GM12878 (cell line): Measurements from ENCODE around the gene GPR4. TPM values are rescaled to one million over a fixed set of nuclear protein-coding genes. Genes with fewer than 3 reads are reported as not detected.
A peak's percentile ranks its signal among the peaks of the same experiment; 100 is the strongest.

Source experiments
- ATF7 ChIP-seq: fragments of 450-650 bp; IDR thresholded peaks from 2 replicates; pipeline ENCODE4 v1.6.1; 2016; ENCODE audit warnings: low read depth, mild to moderate bottlenecking
- BACH1 ChIP-seq: fragments of 450-650 bp; IDR thresholded peaks from 2 replicates; pipeline ENCODE4 v1.6.1; 2017; ENCODE audit warnings: mild to moderate bottlenecking, borderline replicate concordance
- BCL11A ChIP-seq: IDR thresholded peaks from 2 replicates; pipeline ENCODE4 v1.6.1; 2011; ENCODE audit warnings: low read depth, low read length
- BHLHE40 ChIP-seq, 2 experiments: fragments of 450-650 bp in 1 of 2; IDR thresholded peaks; 2 replicates each; pipeline ENCODE4 v1.6.1; 2011 to 2017; ENCODE audit warnings: low read depth in 2 of 2, borderline replicate concordance in 1 of 2, improper control_type of control experiment in 1 of 2, low read length in 1 of 2, mild to moderate bottlenecking in 1 of 2
- EP300 ChIP-seq, 2 experiments: fragments of 150-350 bp in 1 of 2; IDR thresholded peaks; 2 replicates each; pipeline ENCODE4 v1.6.1; 2011 to 2012; ENCODE audit warnings: low read depth in 2 of 2, low read length in 2 of 2, borderline replicate concordance in 1 of 2, improper control_type of control experiment in 1 of 2, inconsistent platforms in 1 of 2; ENCODE audit not compliant: control insufficient read depth in 1 of 2
- MEF2B ChIP-seq: fragments of 450-650 bp; IDR thresholded peaks from 2 replicates; pipeline ENCODE4 v1.6.1; 2018; ENCODE audit warnings: mild to moderate bottlenecking, moderate library complexity; ENCODE audit not compliant: partially characterized antibody, poor library complexity, severe bottlenecking
- NFIC ChIP-seq: IDR thresholded peaks from 2 replicates; pipeline ENCODE4 v1.6.1; 2012; ENCODE audit warnings: low read depth, mild to moderate bottlenecking, inconsistent platforms, low read length, moderate library complexity
- NFXL1 ChIP-seq: fragments of 450-650 bp; IDR thresholded peaks from 2 replicates; pipeline ENCODE4 v1.6.1; 2017; ENCODE audit warnings: antibody characterized with exemption, mild to moderate bottlenecking, borderline replicate concordance
- NR2C2 ChIP-seq: IDR thresholded peaks from 2 replicates; pipeline ENCODE4 v1.6.1; 2011; ENCODE audit warnings: borderline replicate concordance, low read depth; ENCODE audit not compliant: control insufficient read depth, insufficient read length
- PAX5 ChIP-seq: IDR thresholded peaks from 2 replicates; pipeline ENCODE4 v1.6.1; 2011; ENCODE audit warnings: low read depth, low read length, borderline replicate concordance
- POLR2A ChIP-seq: IDR thresholded peaks from 2 replicates; pipeline ENCODE4 v1.6.1; 2011; ENCODE audit warnings: low read depth, mild to moderate bottlenecking, low read length
- SMC3 ChIP-seq: IDR thresholded peaks from 2 replicates; pipeline ENCODE4 v1.6.1; 2011; ENCODE audit warnings: low read length, improper control_type of control experiment, borderline replicate concordance
- SPI1 ChIP-seq: IDR thresholded peaks from 2 replicates; pipeline ENCODE4 v1.6.1; 2011; ENCODE audit warnings: low read depth, mild to moderate bottlenecking, low read length, moderate library complexity, borderline replicate concordance; ENCODE audit not compliant: insufficient read depth
- SREBF1 ChIP-seq: IDR thresholded peaks from 2 replicates; pipeline ENCODE4 v1.6.1; 2012; ENCODE audit warnings: mild to moderate bottlenecking, low read length
- TCF12 ChIP-seq: IDR thresholded peaks from 2 replicates; pipeline ENCODE4 v1.6.1; 2011; ENCODE audit warnings: low read depth, mild to moderate bottlenecking, low read length
- YBX1 ChIP-seq: fragments of 450-650 bp; IDR thresholded peaks from 2 replicates; pipeline ENCODE4 v1.6.1; 2016; ENCODE audit warnings: antibody characterized with exemption
- ZNF24 ChIP-seq: fragments of 450-650 bp; IDR thresholded peaks from 2 replicates; pipeline ENCODE4 v1.6.1; 2017; ENCODE audit warnings: antibody characterized with exemption, mild to moderate bottlenecking
- polyA plus RNA-seq, 11 experiments: library from polyadenylated mRNA; depleted of rRNA in 4 of 11; unstranded in 6 of 11; stranded (reverse) in 5 of 11; fragments of >200 nt; fragmentation: Nextera tagmentation in 4 of 11; fragmentation: Illumina TruSeq in 1 of 11; extraction: Ambion mirVana in 4 of 11; extraction: Trizol in 1 of 11; gene quantifications; 1 replicate in 1 of 11; 2 replicates in 10 of 11; pipeline versions ENCODE4 v1.2.1 to v1.2.3, GENCODE V29; 2011 to 2016; ENCODE audit warnings: inconsistent platforms in 2 of 11, missing spikeins in 2 of 11, low read depth in 1 of 11
- total RNA-seq, 4 experiments: library from RNA; depleted of rRNA in 3 of 4; stranded (reverse); fragments of >200 nt in 3 of 4; fragmentation: Illumina TruSeq in 1 of 4; extraction: Trizol in 1 of 4; gene quantifications; 2 replicates each; pipeline versions ENCODE4 v1.2.1 to v1.2.3, GENCODE V29; 2013 to 2021
- TF ChIP-seq, protein P1 (sequence below): IDR thresholded peaks from 2 replicates; pipeline ENCODE4 v1.6.1; 2012; ENCODE audit warnings: low read length, inconsistent platforms
- TF ChIP-seq, protein P2 (sequence below): fragments of 450-650 bp; IDR thresholded peaks from 2 replicates; pipeline ENCODE4 v1.6.1; 2017; ENCODE audit warnings: antibody characterized with exemption, mild to moderate bottlenecking, moderate library complexity
- TF ChIP-seq, protein P3 (sequence below): fragments of 450-650 bp; conservative IDR thresholded peaks from 2 replicates; pipeline ENCODE4 v1.6.1; 2017; ENCODE audit warnings: mild to moderate bottlenecking, moderate library complexity
- TF ChIP-seq, protein P4 (sequence below): IDR thresholded peaks from 2 replicates; pipeline ENCODE4 v1.6.1; 2011; ENCODE audit warnings: mild to moderate bottlenecking, low read depth, low read length, moderate library complexity; ENCODE audit not compliant: insufficient replicate concordance

Gene GPR4
- total and polyA plus RNA-seq, 10 of the 15 experiments (the other 5 are each of a cell fraction or from before 2014, with no cell fraction given) = not detected

DNA sequence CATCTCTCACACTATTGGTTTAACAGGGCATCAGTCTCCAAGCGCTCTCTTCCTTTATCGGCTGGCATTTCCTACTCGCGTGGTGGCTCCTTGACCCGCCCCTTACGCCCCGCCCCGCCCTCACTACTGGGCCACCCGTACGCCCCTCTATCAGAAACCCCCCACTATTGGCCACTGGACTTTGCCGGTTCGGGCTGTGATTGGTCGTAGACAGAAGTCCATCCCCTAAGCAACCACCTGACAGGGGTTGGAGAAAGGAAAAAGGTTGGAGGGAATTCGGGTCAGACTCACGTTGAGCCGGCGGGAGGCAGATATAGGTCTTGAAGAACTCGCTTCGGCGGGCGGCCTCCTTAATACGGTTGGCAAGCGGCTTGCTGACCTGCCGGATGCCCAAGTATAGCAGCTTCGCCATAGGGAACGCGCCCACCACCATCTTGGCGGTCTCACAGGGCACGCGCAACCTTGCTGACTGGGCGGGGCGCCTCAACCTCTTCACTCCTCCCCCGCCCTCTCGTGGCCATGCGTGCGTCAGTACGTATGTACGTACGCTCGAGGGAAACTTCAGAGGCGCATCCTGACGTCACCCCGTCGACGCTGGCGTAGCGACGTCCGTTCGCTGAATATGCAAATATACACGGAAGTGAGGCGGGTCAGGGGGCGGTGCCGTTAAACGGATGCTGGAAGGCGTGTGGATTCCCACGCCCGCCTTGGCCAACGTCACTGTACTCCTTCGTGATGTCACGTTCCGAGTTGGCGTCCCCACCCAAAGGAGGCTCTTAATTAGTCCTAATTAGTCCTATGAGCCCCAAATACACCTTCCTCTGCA lies 17.5 kb downstream of the GPR4 start, which contains the start of gene OPA3 (continued):
- TF ChIP-seq NFXL1 = no peak
- peak; percentile 98 for TF ChIP-seq ATF7
- TF ChIP-seq, protein P1, sequence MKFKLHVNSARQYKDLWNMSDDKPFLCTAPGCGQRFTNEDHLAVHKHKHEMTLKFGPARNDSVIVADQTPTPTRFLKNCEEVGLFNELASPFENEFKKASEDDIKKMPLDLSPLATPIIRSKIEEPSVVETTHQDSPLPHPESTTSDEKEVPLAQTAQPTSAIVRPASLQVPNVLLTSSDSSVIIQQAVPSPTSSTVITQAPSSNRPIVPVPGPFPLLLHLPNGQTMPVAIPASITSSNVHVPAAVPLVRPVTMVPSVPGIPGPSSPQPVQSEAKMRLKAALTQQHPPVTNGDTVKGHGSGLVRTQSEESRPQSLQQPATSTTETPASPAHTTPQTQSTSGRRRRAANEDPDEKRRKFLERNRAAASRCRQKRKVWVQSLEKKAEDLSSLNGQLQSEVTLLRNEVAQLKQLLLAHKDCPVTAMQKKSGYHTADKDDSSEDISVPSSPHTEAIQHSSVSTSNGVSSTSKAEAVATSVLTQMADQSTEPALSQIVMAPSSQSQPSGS = no peak
- TF ChIP-seq SMC3 = no peak
- no peak for TF ChIP-seq YBX1
- peak in 1 of 2 experiments; percentile 58; a peak in 1 of 4 replicates for TF ChIP-seq EP300 (IDR thresholded peaks at IDR 0.05; ENCODE audit: borderline replicate concordance in 1 of 2, control insufficient read depth in 1 of 2, low read depth in 2 of 2, low read length in 2 of 2)
- TF ChIP-seq, protein P2, sequence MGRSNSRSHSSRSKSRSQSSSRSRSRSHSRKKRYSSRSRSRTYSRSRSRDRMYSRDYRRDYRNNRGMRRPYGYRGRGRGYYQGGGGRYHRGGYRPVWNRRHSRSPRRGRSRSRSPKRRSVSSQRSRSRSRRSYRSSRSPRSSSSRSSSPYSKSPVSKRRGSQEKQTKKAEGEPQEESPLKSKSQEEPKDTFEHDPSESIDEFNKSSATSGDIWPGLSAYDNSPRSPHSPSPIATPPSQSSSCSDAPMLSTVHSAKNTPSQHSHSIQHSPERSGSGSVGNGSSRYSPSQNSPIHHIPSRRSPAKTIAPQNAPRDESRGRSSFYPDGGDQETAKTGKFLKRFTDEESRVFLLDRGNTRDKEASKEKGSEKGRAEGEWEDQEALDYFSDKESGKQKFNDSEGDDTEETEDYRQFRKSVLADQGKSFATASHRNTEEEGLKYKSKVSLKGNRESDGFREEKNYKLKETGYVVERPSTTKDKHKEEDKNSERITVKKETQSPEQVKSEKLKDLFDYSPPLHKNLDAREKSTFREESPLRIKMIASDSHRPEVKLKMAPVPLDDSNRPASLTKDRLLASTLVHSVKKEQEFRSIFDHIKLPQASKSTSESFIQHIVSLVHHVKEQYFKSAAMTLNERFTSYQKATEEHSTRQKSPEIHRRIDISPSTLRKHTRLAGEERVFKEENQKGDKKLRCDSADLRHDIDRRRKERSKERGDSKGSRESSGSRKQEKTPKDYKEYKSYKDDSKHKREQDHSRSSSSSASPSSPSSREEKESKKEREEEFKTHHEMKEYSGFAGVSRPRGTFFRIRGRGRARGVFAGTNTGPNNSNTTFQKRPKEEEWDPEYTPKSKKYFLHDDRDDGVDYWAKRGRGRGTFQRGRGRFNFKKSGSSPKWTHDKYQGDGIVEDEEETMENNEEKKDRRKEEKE = no peak
- TF ChIP-seq, protein P3, sequence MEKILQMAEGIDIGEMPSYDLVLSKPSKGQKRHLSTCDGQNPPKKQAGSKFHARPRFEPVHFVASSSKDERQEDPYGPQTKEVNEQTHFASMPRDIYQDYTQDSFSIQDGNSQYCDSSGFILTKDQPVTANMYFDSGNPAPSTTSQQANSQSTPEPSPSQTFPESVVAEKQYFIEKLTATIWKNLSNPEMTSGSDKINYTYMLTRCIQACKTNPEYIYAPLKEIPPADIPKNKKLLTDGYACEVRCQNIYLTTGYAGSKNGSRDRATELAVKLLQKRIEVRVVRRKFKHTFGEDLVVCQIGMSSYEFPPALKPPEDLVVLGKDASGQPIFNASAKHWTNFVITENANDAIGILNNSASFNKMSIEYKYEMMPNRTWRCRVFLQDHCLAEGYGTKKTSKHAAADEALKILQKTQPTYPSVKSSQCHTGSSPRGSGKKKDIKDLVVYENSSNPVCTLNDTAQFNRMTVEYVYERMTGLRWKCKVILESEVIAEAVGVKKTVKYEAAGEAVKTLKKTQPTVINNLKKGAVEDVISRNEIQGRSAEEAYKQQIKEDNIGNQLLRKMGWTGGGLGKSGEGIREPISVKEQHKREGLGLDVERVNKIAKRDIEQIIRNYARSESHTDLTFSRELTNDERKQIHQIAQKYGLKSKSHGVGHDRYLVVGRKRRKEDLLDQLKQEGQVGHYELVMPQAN = peak; percentile 52; the same call in 1 of the 2 replicates
- peak; percentile 48; the same call in 1 of the 2 replicates for TF ChIP-seq BACH1
- 0 out of 2 replicates have a peak, but pooled peaks have one; percentile 6 for TF ChIP-seq SREBF1
- no peak for TF ChIP-seq SPI1
- TF ChIP-seq, protein P4, sequence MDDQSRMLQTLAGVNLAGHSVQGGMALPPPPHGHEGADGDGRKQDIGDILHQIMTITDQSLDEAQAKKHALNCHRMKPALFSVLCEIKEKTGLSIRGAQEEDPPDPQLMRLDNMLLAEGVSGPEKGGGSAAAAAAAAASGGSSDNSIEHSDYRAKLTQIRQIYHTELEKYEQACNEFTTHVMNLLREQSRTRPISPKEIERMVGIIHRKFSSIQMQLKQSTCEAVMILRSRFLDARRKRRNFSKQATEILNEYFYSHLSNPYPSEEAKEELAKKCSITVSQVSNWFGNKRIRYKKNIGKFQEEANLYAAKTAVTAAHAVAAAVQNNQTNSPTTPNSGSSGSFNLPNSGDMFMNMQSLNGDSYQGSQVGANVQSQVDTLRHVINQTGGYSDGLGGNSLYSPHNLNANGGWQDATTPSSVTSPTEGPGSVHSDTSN = peak; percentile 97
- peak; percentile 93 for TF ChIP-seq POLR2A
- TF ChIP-seq NR2C2 = no peak
- no peak for TF ChIP-seq ZNF24
- no peak for TF ChIP-seq PAX5
- TF ChIP-seq BCL11A = no peak
- no peak for TF ChIP-seq TCF12
- TF ChIP-seq MEF2B = no peak
- peak; percentile 72 to 92 for TF ChIP-seq BHLHE40 (IDR thresholded peaks at IDR 0.05; ENCODE audit: borderline replicate concordance in 1 of 2, low read depth in 2 of 2, low read length in 1 of 2)
- TF ChIP-seq NFIC = no peak
